Neural progenitor cell (in vitro differentiated cells): ENCODE results near the gene RAMP1. TPM values are rescaled to one million over a fixed set of nuclear protein-coding genes. Genes with fewer than 3 reads are reported as not detected.
A peak's percentile ranks its signal among the peaks of the same experiment; 100 is the strongest.

Experiments
- DNase-seq: peaks from one replicate; pipeline ENCODE4 v3.0.0-alpha.2; 2016; ENCODE audit warnings: low spot score
- H2AFZ ChIP-seq: fragments of 200-600 bp; sonication (generic); replicated peaks from 2 replicates; pipeline ENCODE4 v1.6.1; 2016; ENCODE audit warnings: antibody characterized with exemption
- H3F3A ChIP-seq: fragments of 200-600 bp; sonication (generic); 2 replicates; pipeline ENCODE4 v1.6.1; 2016; ENCODE audit warnings: antibody characterized with exemption, low read depth
- H3K27ac ChIP-seq: fragments of 200-600 bp; sonication (generic); 2 replicates; pipeline ENCODE4 v1.5.1; 2016; ENCODE audit warnings: mild to moderate bottlenecking
- H3K27me3 ChIP-seq: fragments of 200-600 bp; sonication (generic); 2 replicates; pipeline ENCODE4 v1.6.1; 2016; ENCODE audit warnings: mild to moderate bottlenecking, moderate library complexity
- H3K36me3 ChIP-seq: fragments of 200-600 bp; sonication (generic); 2 replicates; pipeline ENCODE4 v1.5.1; 2016
- H3K4me1 ChIP-seq: fragments of 200-600 bp; sonication (generic); 2 replicates; pipeline ENCODE4 v1.6.1; 2016; ENCODE audit warnings: mixed run types
- H3K4me2 ChIP-seq: fragments of 200-600 bp; sonication (generic); 2 replicates; pipeline ENCODE4 v1.6.1; 2016
- H3K4me3 ChIP-seq: fragments of 200-600 bp; sonication (generic); 2 replicates; pipeline ENCODE4 v1.5.1; 2016
- H3K79me2 ChIP-seq: fragments of 200-600 bp; sonication (generic); 2 replicates; pipeline ENCODE4 v1.6.1; 2016; ENCODE audit warnings: low read depth
- H3K9ac ChIP-seq: fragments of 200-600 bp; sonication (generic); 2 replicates; pipeline ENCODE4 v1.6.1; 2016
- H3K9me3 ChIP-seq: fragments of 200-600 bp; sonication (generic); 2 replicates; pipeline ENCODE4 v1.5.1; 2016; ENCODE audit warnings: low read depth
- H4K20me1 ChIP-seq: fragments of 200-600 bp; sonication (generic); 2 replicates; pipeline ENCODE4 v1.6.1; 2016; ENCODE audit warnings: low read depth
- H3K27ac Mint-ChIP-seq: 3 replicates; pipeline ENCODE4 v1.8.0; 2021; ENCODE audit warnings: mixed read lengths
- H3K27me3 Mint-ChIP-seq: 2 replicates; pipeline ENCODE4 v1.8.0; 2022; ENCODE audit warnings: low read depth, mild to moderate bottlenecking, inconsistent platforms, moderate library complexity, mixed read lengths; ENCODE audit not compliant: insufficient read depth
- H3K36me3 Mint-ChIP-seq: 3 replicates; pipeline ENCODE4 v1.8.0; 2021; ENCODE audit warnings: mixed read lengths
- H3K4me1 Mint-ChIP-seq: 3 replicates; pipeline ENCODE4 v1.8.0; 2021; ENCODE audit warnings: mixed read lengths
- H3K4me3 Mint-ChIP-seq: 3 replicates; pipeline ENCODE4 v1.8.0; 2021; ENCODE audit warnings: mild to moderate bottlenecking, moderate library complexity, mixed read lengths
- H3K9me3 Mint-ChIP-seq: 3 replicates; pipeline ENCODE4 v1.8.0; 2020; ENCODE audit warnings: mixed read lengths
- EZH2 ChIP-seq: fragments of 200-600 bp; sonication (generic); IDR thresholded peaks from 2 replicates; pipeline ENCODE4 v1.6.1; 2017; ENCODE audit warnings: antibody characterized with exemption, mild to moderate bottlenecking, moderate library complexity
- EZH2phosphoT487 ChIP-seq: fragments of 200-600 bp; sonication (generic); IDR thresholded peaks from 2 replicates; pipeline ENCODE4 v1.6.1; 2017; ENCODE audit warnings: antibody characterized with exemption
- total RNA-seq: library from RNA; depleted of rRNA; stranded (reverse); fragments of >200 nt; gene quantifications from 2 replicates; pipeline ENCODE4 v1.2.3, GENCODE V29; 2015; ENCODE audit warnings: low replicate concordance
- TF ChIP-seq, protein P1 (sequence below): fragments of 200-600 bp; sonication (generic); IDR thresholded peaks from 2 replicates; pipeline ENCODE4 v1.5.1; 2017; ENCODE audit warnings: antibody characterized with exemption, mild to moderate bottlenecking

The RAMP1 gene
- total RNA-seq, 1 donor from 2014 or later, result not detected

GRCh38 chr2:237951878-237952277, 92.5 kb downstream of the RAMP1 start:
- Mint-ChIP-seq H3K27me3 (peaks cover 6% of the 10 kb centered on the region), H3K36me3 (no peaks in the 10 kb centered on the region), H3K27ac (no peak overlapping the region), H3K9me3 (peaks cover 4% of the 10 kb centered on the region), H3K4me1 (no peaks in the 10 kb centered on the region), H3K4me3 (no peak overlapping the region)
- Histone ChIP-seq H4K20me1 (no peaks in the 10 kb centered on the region), H3K4me3 (no peak overlapping the region), H3K9me3 (no peaks in the 10 kb centered on the region), H3K27me3 (peaks cover 28% of the 10 kb centered on the region), H3K36me3 (no peaks in the 10 kb centered on the region), H3K4me1 (no peaks in the 10 kb centered on the region), H3K9ac (no peak overlapping the region), H3K79me2 (no peaks in the 10 kb centered on the region), H2AFZ (no peak overlapping the region), H3K27ac (no peak overlapping the region), H3F3A (no peaks in the 10 kb centered on the region), H3K4me2 (no peak overlapping the region)
- no peak for DNase-seq
- TF ChIP-seq EZH2 (no peak), EZH2phosphoT487 (no peak)
- TF ChIP-seq, protein P1, sequence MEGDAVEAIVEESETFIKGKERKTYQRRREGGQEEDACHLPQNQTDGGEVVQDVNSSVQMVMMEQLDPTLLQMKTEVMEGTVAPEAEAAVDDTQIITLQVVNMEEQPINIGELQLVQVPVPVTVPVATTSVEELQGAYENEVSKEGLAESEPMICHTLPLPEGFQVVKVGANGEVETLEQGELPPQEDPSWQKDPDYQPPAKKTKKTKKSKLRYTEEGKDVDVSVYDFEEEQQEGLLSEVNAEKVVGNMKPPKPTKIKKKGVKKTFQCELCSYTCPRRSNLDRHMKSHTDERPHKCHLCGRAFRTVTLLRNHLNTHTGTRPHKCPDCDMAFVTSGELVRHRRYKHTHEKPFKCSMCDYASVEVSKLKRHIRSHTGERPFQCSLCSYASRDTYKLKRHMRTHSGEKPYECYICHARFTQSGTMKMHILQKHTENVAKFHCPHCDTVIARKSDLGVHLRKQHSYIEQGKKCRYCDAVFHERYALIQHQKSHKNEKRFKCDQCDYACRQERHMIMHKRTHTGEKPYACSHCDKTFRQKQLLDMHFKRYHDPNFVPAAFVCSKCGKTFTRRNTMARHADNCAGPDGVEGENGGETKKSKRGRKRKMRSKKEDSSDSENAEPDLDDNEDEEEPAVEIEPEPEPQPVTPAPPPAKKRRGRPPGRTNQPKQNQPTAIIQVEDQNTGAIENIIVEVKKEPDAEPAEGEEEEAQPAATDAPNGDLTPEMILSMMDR, result no peak

- no peaks in the 10 kb centered on the region for H3K79me2 ChIP-seq
- H3K27ac Mint-ChIP-seq, result no peak overlapping the region
- H3F3A ChIP-seq, result no peaks in the 10 kb centered on the region
- H3K27ac ChIP-seq, result no peak overlapping the region
- no peak overlapping the region for H2AFZ ChIP-seq
- H3K9ac ChIP-seq, result no peak overlapping the region
- H3K27me3 ChIP-seq, result peaks cover 38% of the 10 kb centered on the region
- H3K9me3 Mint-ChIP-seq, result no peaks in the 10 kb centered on the region
- no peak overlapping the region for H3K4me3 ChIP-seq
- no peaks in the 10 kb centered on the region for H3K36me3 Mint-ChIP-seq
- H3K4me2 ChIP-seq, result no peak overlapping the region
- H3K4me1 ChIP-seq, result no peaks in the 10 kb centered on the region
- TF ChIP-seq, protein P1, result no peak
- TF ChIP-seq EZH2, result no peak
- TF ChIP-seq EZH2phosphoT487, result no peak
- no peak overlapping the region for H3K4me3 Mint-ChIP-seq
- H3K9me3 ChIP-seq, result no peaks in the 10 kb centered on the region
- no peaks in the 10 kb centered on the region for H3K4me1 Mint-ChIP-seq
- no peaks in the 10 kb centered on the region for H3K36me3 ChIP-seq
- peaks cover 8% of the 10 kb centered on the region for H3K27me3 Mint-ChIP-seq
- DNase-seq, result no peak
- H4K20me1 ChIP-seq, result no peaks in the 10 kb centered on the region
Measured at GRCh38 chr2:237952851-237953250, 93.4 kb downstream of the RAMP1 start.

GRCh38 chr2:237955640-237956401, 96.4 kb downstream of the RAMP1 start:
- no peaks in the 10 kb centered on the region for H4K20me1 ChIP-seq
- H3K27me3 ChIP-seq, result peaks cover 41% of the 10 kb centered on the region
- no peaks in the 10 kb centered on the region for H3K79me2 ChIP-seq
- DNase-seq, result peak; percentile 51
- H3K4me3 ChIP-seq, result peak overlapping the region; percentile 67
- Mint-ChIP-seq H3K4me1 (no peaks in the 10 kb centered on the region), H3K4me3 (no peak overlapping the region), H3K36me3 (no peaks in the 10 kb centered on the region), H3K27me3 (peaks cover 4% of the 10 kb centered on the region), H3K9me3 (no peaks in the 10 kb centered on the region), H3K27ac (no peak overlapping the region)
- TF ChIP-seq EZH2, result peak; percentile 63
- TF ChIP-seq, protein P1, result no peak
- H3K27ac ChIP-seq, result no peak overlapping the region
- peak overlapping the region; percentile 92 for H2AFZ ChIP-seq
- H3F3A ChIP-seq, result no peaks in the 10 kb centered on the region
- no peaks in the 10 kb centered on the region for H3K9me3 ChIP-seq
- no peak overlapping the region for H3K9ac ChIP-seq
- peak overlapping the region; percentile 93 for H3K4me2 ChIP-seq
- H3K36me3 ChIP-seq, result no peaks in the 10 kb centered on the region
- no peaks in the 10 kb centered on the region for H3K4me1 ChIP-seq
